LNCaP clone FGC (cell line): ENCODE data around the gene GFPT2.

Experiments used
- DNase-seq: peaks from one replicate; pipeline ENCODE4 v3.0.0-alpha.2; 2011; ENCODE audit warnings: low read depth
- H3K4me3 ChIP-seq: 2 replicates; pipeline ENCODE4 v1.5.1; 2011; ENCODE audit warnings: mild to moderate bottlenecking, low read depth, low read length, control low read depth
- TF ChIP-seq, protein P1 (sequence below): IDR thresholded peaks from 2 replicates; pipeline ENCODE4 v1.5.1; 2012; ENCODE audit warnings: mild to moderate bottlenecking; ENCODE audit not compliant: control insufficient read depth, insufficient read depth; ENCODE audit errors: extremely low read depth

The GFPT2 gene

DNA sequence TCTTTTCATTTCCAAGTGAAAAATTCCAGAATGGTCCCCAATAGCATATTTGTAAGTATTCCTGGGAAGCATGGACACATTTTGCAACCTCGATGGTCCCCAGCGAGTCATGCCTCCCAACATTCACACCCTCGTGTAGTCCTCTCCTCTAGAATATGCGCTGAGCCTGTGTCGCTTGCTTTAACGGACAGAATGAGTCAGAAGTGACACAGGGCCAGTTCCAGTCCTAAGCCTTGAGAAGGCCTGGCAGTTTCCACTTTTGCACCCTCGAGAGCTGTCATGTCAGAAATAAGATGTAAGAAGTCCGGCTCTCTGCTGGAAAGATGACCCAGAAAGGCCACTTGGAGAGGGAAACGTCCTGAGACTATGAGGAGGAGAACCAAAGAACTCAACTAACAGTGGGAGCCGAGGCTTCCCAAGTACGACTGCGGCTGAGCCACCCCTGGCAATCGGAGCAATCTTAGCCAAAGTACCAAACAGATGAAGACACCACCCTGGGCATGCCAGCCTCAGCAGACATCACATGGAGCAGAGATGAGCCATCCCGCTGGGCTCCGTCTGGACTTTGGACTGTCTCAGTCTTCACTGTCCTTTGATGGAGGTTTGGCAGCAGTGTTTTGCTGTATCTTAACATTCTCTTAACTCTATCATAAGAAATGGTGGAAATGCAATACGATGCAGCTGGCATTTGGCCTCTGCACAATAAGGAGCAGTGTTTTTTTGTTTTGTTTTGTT is 42.6 kb upstream of the GFPT2 start:
- no peak for DNase-seq
- TF ChIP-seq, protein P1, sequence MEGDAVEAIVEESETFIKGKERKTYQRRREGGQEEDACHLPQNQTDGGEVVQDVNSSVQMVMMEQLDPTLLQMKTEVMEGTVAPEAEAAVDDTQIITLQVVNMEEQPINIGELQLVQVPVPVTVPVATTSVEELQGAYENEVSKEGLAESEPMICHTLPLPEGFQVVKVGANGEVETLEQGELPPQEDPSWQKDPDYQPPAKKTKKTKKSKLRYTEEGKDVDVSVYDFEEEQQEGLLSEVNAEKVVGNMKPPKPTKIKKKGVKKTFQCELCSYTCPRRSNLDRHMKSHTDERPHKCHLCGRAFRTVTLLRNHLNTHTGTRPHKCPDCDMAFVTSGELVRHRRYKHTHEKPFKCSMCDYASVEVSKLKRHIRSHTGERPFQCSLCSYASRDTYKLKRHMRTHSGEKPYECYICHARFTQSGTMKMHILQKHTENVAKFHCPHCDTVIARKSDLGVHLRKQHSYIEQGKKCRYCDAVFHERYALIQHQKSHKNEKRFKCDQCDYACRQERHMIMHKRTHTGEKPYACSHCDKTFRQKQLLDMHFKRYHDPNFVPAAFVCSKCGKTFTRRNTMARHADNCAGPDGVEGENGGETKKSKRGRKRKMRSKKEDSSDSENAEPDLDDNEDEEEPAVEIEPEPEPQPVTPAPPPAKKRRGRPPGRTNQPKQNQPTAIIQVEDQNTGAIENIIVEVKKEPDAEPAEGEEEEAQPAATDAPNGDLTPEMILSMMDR = no peak
- H3K4me3 ChIP-seq = no peak overlapping the region

DNA sequence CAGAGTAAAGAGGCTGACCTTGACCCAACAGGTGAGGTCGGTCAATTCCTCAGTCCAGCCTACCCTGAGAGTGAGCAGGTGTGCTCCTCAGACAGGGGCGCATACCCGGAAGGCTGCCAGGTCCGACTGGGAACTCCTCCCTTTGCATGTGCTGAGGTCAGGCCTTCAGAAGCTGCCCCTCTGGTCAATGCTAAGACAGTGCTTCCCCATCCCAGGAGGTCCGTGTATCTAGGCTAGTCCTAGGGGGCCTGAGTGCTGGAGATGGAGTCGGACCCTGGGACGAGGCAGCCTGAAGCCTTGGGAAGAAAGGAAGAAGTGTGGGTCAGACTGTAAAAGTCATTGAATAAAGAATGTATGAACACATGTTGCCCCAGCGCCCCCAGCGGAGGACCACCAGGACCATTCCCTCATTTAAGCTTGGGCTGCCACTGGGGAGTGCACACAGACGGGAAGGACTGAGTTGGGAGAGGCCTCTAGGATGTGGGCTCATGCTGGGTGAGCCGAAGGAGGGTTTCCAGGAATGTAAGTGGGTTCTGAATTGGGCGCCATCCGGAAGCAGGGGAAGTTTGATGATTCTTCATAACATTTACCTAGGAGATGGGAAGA is 41.0 kb upstream of the GFPT2 start:
- TF ChIP-seq, protein P1 = no peak
- DNase-seq = no peak
- no peak overlapping the region for H3K4me3 ChIP-seq

GRCh38 chr5:180391276-180391675 is 38.1 kb upstream of the GFPT2 start:
- TF ChIP-seq, protein P1 = no peak
- no peak overlapping the region for H3K4me3 ChIP-seq
- no peak for DNase-seq

DNA sequence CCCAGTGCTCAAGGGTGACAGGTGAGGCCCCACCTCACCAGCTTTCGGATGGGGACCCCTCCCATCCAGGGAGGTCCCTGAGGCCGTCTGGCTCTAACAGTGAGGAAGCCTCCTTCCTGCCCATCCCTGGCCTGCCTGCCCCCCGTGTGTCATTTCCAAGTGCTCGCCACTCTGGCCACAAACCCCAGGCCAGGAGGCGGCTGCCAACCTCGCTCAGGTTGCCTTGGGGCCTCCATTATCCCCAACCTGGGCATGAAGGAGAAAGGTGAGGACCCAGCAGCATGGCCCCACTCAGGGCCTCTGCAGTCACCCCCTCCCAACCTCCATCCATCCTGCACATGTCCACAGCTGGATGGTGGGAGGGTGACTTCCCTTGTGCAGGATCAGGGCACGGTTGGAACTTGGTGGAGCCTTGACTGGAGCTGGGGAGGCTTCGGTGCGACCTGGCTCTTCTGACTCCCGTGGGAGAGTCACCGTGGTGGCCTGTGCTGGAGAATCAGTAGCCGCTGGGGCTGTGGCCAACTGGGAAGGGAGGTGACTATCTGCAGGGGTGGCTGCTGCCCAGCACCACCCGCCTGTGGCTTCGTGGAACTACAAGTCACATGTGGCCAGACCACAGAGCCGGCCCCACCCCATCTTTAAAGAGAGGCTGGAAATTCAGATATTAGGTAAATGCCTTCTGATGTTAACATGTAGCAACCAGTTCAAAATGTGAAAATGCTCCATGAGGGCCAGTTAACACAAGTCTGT is 37.5 kb upstream of the GFPT2 start:
- DNase-seq = no peak

GRCh38 chr5:180389252-180390101 is 36.3 kb upstream of the GFPT2 start:
- no peak overlapping the region for H3K4me3 ChIP-seq
- no peak for DNase-seq
- TF ChIP-seq, protein P1 = no peak

More for the DNA sequence above, 37.5 kb upstream of the GFPT2 start:
- H3K4me3 ChIP-seq = no peak overlapping the region
- TF ChIP-seq, protein P1 = no peak

- TF ChIP-seq, protein P1 = no peak
- H3K4me3 ChIP-seq = no peak overlapping the region
- no peak for DNase-seq
These were observed 34.7 kb upstream of the GFPT2 start for GRCh38 chr5:180387798-180388197.
